Measurements from ENCODE around the gene CLIC1.

- TF ChIP-seq CTCF (optimal IDR thresholded peaks at IDR 0.05 in 1 of 3, IDR thresholded peaks at IDR 0.05 in 1 of 3, conservative IDR thresholded peaks at IDR 0.05 in 1 of 3; ENCODE audit: extremely low read depth in 1 of 3, insufficient read depth in 2 of 3, low read length in 3 of 3) (no peak), EZH2 (IDR thresholded peaks at IDR 0.05; ENCODE audit: low read length) (no peak)
Observed at GRCh38 chr6:31701666-31702404, 34.5 kb downstream of the CLIC1 start.

All from keratinocyte (primary cell).